CD4-positive, alpha-beta T cell (primary cell): Measurements from ENCODE around the gene PDLIM1. TPM values are rescaled to one million over a fixed set of nuclear protein-coding genes. Genes with fewer than 3 reads are reported as not detected.

Source experiments
- ATAC-seq: fragments of 200-7000 bp; cut with Tn5 transposase; one replicate; pipeline ENCODE4 v1.10.0; 2022; ENCODE audit warnings: mild to moderate bottlenecking; ENCODE audit not compliant: poor library complexity
- CTCF ChIA-PET: fragments of 350-600 bp; sonication (Branson Sonifier 250); formaldehyde crosslinking; loops from one replicate; lab custom pipeline; 2021; ENCODE audit warnings: antibody characterized with exemption, inconsistent platforms; lab: Charles Lee
- POLR2A ChIA-PET: fragments of 350-600 bp; sonication (Branson Sonifier 250); formaldehyde crosslinking; loops from one replicate; lab custom pipeline; 2021; ENCODE audit warnings: antibody characterized with exemption, inconsistent platforms; lab: Charles Lee
- DNase-seq, 14 experiments: peaks; one replicate each; pipeline ENCODE4 v3.0.0-alpha.2; 2013 to 2020; ENCODE audit warnings: mixed read lengths in 2 of 14
- H3K27ac ChIP-seq, 2 donors: one replicate each; pipeline versions ENCODE4 v1.5.1 to v1.7.0; 2013; ENCODE audit warnings: low read length in 2 of 2, low read depth in 1 of 2, mild to moderate bottlenecking in 1 of 2
- H3K27me3 ChIP-seq, 2 experiments: 1 replicate in 1 of 2; 2 replicates in 1 of 2; pipeline versions ENCODE4 v1.6.1 to v1.7.0; 2013; ENCODE audit warnings: low read length in 2 of 2, control low read depth in 1 of 2, mild to moderate bottlenecking in 1 of 2, moderate library complexity in 1 of 2; ENCODE audit not compliant: insufficient read depth in 2 of 2, control insufficient read depth in 1 of 2
- H3K36me3 ChIP-seq: one replicate; pipeline ENCODE4 v1.6.1; 2013; ENCODE audit warnings: low read length, control low read depth; ENCODE audit not compliant: insufficient read depth
- H3K4me1 ChIP-seq: one replicate; pipeline ENCODE4 v1.6.1; 2013; ENCODE audit warnings: low read length, control low read depth; ENCODE audit not compliant: insufficient read depth
- H3K4me3 ChIP-seq: one replicate; pipeline ENCODE4 v1.5.1; 2013; ENCODE audit warnings: mild to moderate bottlenecking, low read length, moderate library complexity
- H3K9me3 ChIP-seq, 2 experiments: 1 replicate in 1 of 2; 2 replicates in 1 of 2; pipeline versions ENCODE4 v1.6.1 to v1.7.0; 2013; ENCODE audit warnings: low read length in 2 of 2, mild to moderate bottlenecking in 2 of 2, control low read depth in 1 of 2, moderate library complexity in 1 of 2; ENCODE audit not compliant: control insufficient read depth in 1 of 2, insufficient read depth in 1 of 2
- H3K27ac Mint-ChIP-seq: one replicate; pipeline ENCODE4 v1.8.0; 2020; ENCODE audit warnings: mixed read lengths
- H3K27me3 Mint-ChIP-seq: one replicate; pipeline ENCODE4 v1.8.0; 2021; ENCODE audit warnings: mixed read lengths
- H3K36me3 Mint-ChIP-seq: one replicate; pipeline ENCODE4 v1.8.0; 2021; ENCODE audit warnings: low read depth, mixed read lengths
- H3K4me1 Mint-ChIP-seq: one replicate; pipeline ENCODE4 v1.8.0; 2021; ENCODE audit warnings: low read depth, mixed read lengths
- H3K4me3 Mint-ChIP-seq: one replicate; pipeline ENCODE4 v1.8.0; 2020; ENCODE audit warnings: mild to moderate bottlenecking, mixed read lengths
- H3K9me3 Mint-ChIP-seq: one replicate; pipeline ENCODE4 v1.8.0; 2020; ENCODE audit warnings: mixed read lengths
- CTCF ChIP-seq: fragments of 200-600 bp; IDR thresholded peaks from one replicate; pipeline ENCODE4 v1.8.0; 2022; ENCODE audit warnings: antibody characterized with exemption, mild to moderate bottlenecking
- intact Hi-C, 2 experiments: fragments of 100-400 bp; cut with DNase I in 1 of 2; cut with micrococcal nuclease in 1 of 2; formaldehyde crosslinking; loops; one replicate each; pipeline versions ENCODE4 v1.15.1 to v1.9.0; 2023 to 2025; cut with DNase I, micrococcal nuclease
- total RNA-seq, 174 experiments: library from RNA in 2 of 174; stranded (reverse) in 2 of 174; gene quantifications; one replicate each; pipeline ENCODE4 v1.2.3 and lab custom pipeline; 2021 to 2026

The PDLIM1 gene
- total RNA-seq, 2 experiments from 2014 or later, result 0.41 to 0.75 TPM

- H3K4me3 Mint-ChIP-seq, result no peak overlapping the region
- no peaks in the 10 kb centered on the region for H3K36me3 Mint-ChIP-seq
- no peak for DNase-seq
- intact Hi-C loops, result no loop called here
- H3K27me3 Mint-ChIP-seq, result peaks cover 12% of the 10 kb centered on the region
- ChIA-PET CTCF (no interaction called here), POLR2A (no interaction called here)
- Histone ChIP-seq H3K36me3 (no peaks in the 10 kb centered on the region), H3K9me3 (no peaks in the 10 kb centered on the region), H3K4me1 (no peaks in the 10 kb centered on the region), H3K27ac (no peak overlapping the region), H3K4me3 (no peak overlapping the region), H3K27me3 (peaks cover 6 to 7% of the 10 kb centered on the region in 2 experiments)
- H3K9me3 Mint-ChIP-seq, result no peaks in the 10 kb centered on the region
- no peak for ATAC-seq
- H3K4me1 Mint-ChIP-seq, result no peaks in the 10 kb centered on the region
- H3K27ac Mint-ChIP-seq, result no peak overlapping the region
- TF ChIP-seq CTCF, result no peak
These were observed 8.7 kb downstream of the PDLIM1 start for GRCh38 chr10:95282107-95282506.

- no peaks in the 10 kb centered on the region for H3K4me1 Mint-ChIP-seq
- peaks cover 6% of the 10 kb centered on the region for H3K27me3 Mint-ChIP-seq
- no peak overlapping the region for H3K27ac ChIP-seq
- no peaks in the 10 kb centered on the region for H3K4me1 ChIP-seq
- H3K36me3 Mint-ChIP-seq, result no peaks in the 10 kb centered on the region
- H3K9me3 ChIP-seq, result no peaks in the 10 kb centered on the region
- H3K27me3 ChIP-seq, result no peaks in the 10 kb centered on the region
- ATAC-seq (no peak), DNase-seq (no peak)
- TF ChIP-seq CTCF, result no peak
- H3K9me3 Mint-ChIP-seq, result no peaks in the 10 kb centered on the region
- POLR2A ChIA-PET, result no interaction called here
- H3K4me3 ChIP-seq, result no peak overlapping the region
- intact Hi-C loops, result no loop called here
- no peaks in the 10 kb centered on the region for H3K36me3 ChIP-seq
- no peak overlapping the region for H3K27ac Mint-ChIP-seq
- CTCF ChIA-PET, result no interaction called here
- no peak overlapping the region for H3K4me3 Mint-ChIP-seq
These were observed 9.6 kb downstream of the PDLIM1 start for GRCh38 chr10:95281206-95281605.

- H3K9me3 Mint-ChIP-seq, result no peaks in the 10 kb centered on the region
- Histone ChIP-seq H3K4me1 (no peaks in the 10 kb centered on the region), H3K27ac (no peak overlapping the region), H3K4me3 (no peak overlapping the region), H3K27me3 (no peaks in the 10 kb centered on the region), H3K9me3 (no peaks in the 10 kb centered on the region), H3K36me3 (no peaks in the 10 kb centered on the region)
- ATAC-seq (no peak), DNase-seq (no peak)
- H3K4me1 Mint-ChIP-seq, result no peaks in the 10 kb centered on the region
- intact Hi-C loops, result no loop called here
- POLR2A ChIA-PET, result no interaction called here
- no peak overlapping the region for H3K27ac Mint-ChIP-seq
- peaks cover 6% of the 10 kb centered on the region for H3K27me3 Mint-ChIP-seq
- CTCF ChIA-PET, result no interaction called here
- H3K4me3 Mint-ChIP-seq, result no peak overlapping the region
- TF ChIP-seq CTCF, result no peak
- no peaks in the 10 kb centered on the region for H3K36me3 Mint-ChIP-seq
These were observed 10.2 kb downstream of the PDLIM1 start for GRCh38 chr10:95280637-95281036.
